IPS-18c (cell line): ENCODE measurements around the gene MTR.

Experiments used
- H3K4me3 ChIP-seq: 2 replicates; pipeline ENCODE4 v1.7.0; 2013; ENCODE audit warnings: low read depth, mild to moderate bottlenecking, low read length, moderate library complexity; ENCODE audit not compliant: insufficient read depth
- H3K9me3 ChIP-seq: one replicate; pipeline ENCODE4 v1.6.1; 2013; ENCODE audit warnings: mild to moderate bottlenecking, low read length, moderate library complexity; ENCODE audit not compliant: control insufficient read depth, insufficient read depth

The MTR gene

GRCh38 chr1:236810018-236810417, 14.9 kb downstream of the MTR start:
- Histone ChIP-seq H3K9me3 (no peaks in the 10 kb centered on the region), H3K4me3 (no peak overlapping the region)

GRCh38 chr1:236812334-236813030, 17.4 kb downstream of the MTR start:
- no peak overlapping the region for H3K4me3 ChIP-seq

GRCh38 chr1:236815941-236816340, 20.8 kb downstream of the MTR start:
- no peaks in the 10 kb centered on the region for H3K9me3 ChIP-seq
- no peak overlapping the region for H3K4me3 ChIP-seq

More at GRCh38 chr1:236812334-236813030, 17.4 kb downstream of the MTR start:
- H3K9me3 ChIP-seq = no peaks in the 10 kb centered on the region

GRCh38 chr1:236819856-236820255, 24.8 kb downstream of the MTR start:
- H3K4me3 ChIP-seq = no peak overlapping the region
- H3K9me3 ChIP-seq = no peaks in the 10 kb centered on the region

- H3K4me3 ChIP-seq = no peak overlapping the region
- H3K9me3 ChIP-seq = no peaks in the 10 kb centered on the region
Observed at GRCh38 chr1:236821091-236821627, 26.1 kb downstream of the MTR start.

- no peaks in the 10 kb centered on the region for H3K9me3 ChIP-seq
- H3K4me3 ChIP-seq = no peak overlapping the region
Observed at GRCh38 chr1:236823559-236823958, 28.5 kb downstream of the MTR start.

GRCh38 chr1:236829085-236829484, 34.0 kb downstream of the MTR start:
- no peak overlapping the region for H3K4me3 ChIP-seq
- no peaks in the 10 kb centered on the region for H3K9me3 ChIP-seq

- Histone ChIP-seq H3K9me3 (no peaks in the 10 kb centered on the region), H3K4me3 (no peak overlapping the region)
Observed at GRCh38 chr1:236830116-236830515, 35.0 kb downstream of the MTR start.

GRCh38 chr1:236830560-236830959, 35.5 kb downstream of the MTR start:
- no peaks in the 10 kb centered on the region for H3K9me3 ChIP-seq
- no peak overlapping the region for H3K4me3 ChIP-seq

GRCh38 chr1:236833575-236833974, 38.5 kb downstream of the MTR start:
- Histone ChIP-seq H3K9me3 (no peaks in the 10 kb centered on the region), H3K4me3 (no peak overlapping the region)

GRCh38 chr1:236834876-236835275, 39.8 kb downstream of the MTR start:
- Histone ChIP-seq H3K4me3 (no peak overlapping the region), H3K9me3 (no peaks in the 10 kb centered on the region)

- H3K9me3 ChIP-seq = no peaks in the 10 kb centered on the region
- H3K4me3 ChIP-seq = no peak overlapping the region
Observed at GRCh38 chr1:236835491-236835890, 40.4 kb downstream of the MTR start.

- Histone ChIP-seq H3K4me3 (no peak overlapping the region), H3K9me3 (no peaks in the 10 kb centered on the region)
Observed at GRCh38 chr1:236836157-236836556, 41.1 kb downstream of the MTR start.

- Histone ChIP-seq H3K4me3 (no peak overlapping the region), H3K9me3 (no peaks in the 10 kb centered on the region)
Observed at GRCh38 chr1:236837115-236837514, 42.0 kb downstream of the MTR start.

- H3K4me3 ChIP-seq = no peak overlapping the region
- H3K9me3 ChIP-seq = no peaks in the 10 kb centered on the region
Observed at GRCh38 chr1:236837897-236838296, 42.8 kb downstream of the MTR start.

GRCh38 chr1:236841341-236841740, 46.2 kb downstream of the MTR start:
- no peak overlapping the region for H3K4me3 ChIP-seq

GRCh38 chr1:236844499-236845271, 49.6 kb downstream of the MTR start:
- H3K9me3 ChIP-seq = no peaks in the 10 kb centered on the region
- H3K4me3 ChIP-seq = no peak overlapping the region

More at GRCh38 chr1:236841341-236841740, 46.2 kb downstream of the MTR start:
- H3K9me3 ChIP-seq = no peaks in the 10 kb centered on the region

GRCh38 chr1:236845830-236846229, 50.7 kb downstream of the MTR start:
- no peak overlapping the region for H3K4me3 ChIP-seq
- H3K9me3 ChIP-seq = no peaks in the 10 kb centered on the region
